Chondrocyte (in vitro differentiated cells): ENCODE results near the gene CEP162. TPM values are rescaled to one million over a fixed set of nuclear protein-coding genes. Genes with fewer than 3 reads are reported as not detected.
"Not testable (repeated sequence)": the region's sequence is repeated elsewhere in the genome, so short reads cannot be mapped to it uniquely, and the experiment has no call there.

Experiments used
- DNase-seq: peaks from one replicate; pipeline ENCODE4 v3.0.0; 2021; ENCODE audit warnings: mixed read lengths, low spot score
- H3K27ac Mint-ChIP-seq: one replicate; pipeline ENCODE4 v1.8.0; 2021; ENCODE audit warnings: mild to moderate bottlenecking, moderate library complexity, mixed read lengths; ENCODE audit not compliant: unreplicated experiment
- H3K27me3 Mint-ChIP-seq: 2 replicates; pipeline ENCODE4 v1.8.0; 2021; ENCODE audit warnings: low read depth, mixed read lengths
- H3K36me3 Mint-ChIP-seq: 2 replicates; pipeline ENCODE4 v1.8.0; 2021; ENCODE audit warnings: low read depth, mixed read lengths
- H3K4me1 Mint-ChIP-seq: 2 replicates; pipeline ENCODE4 v1.8.0; 2021; ENCODE audit warnings: low read depth, mild to moderate bottlenecking, mixed read lengths
- H3K4me3 Mint-ChIP-seq: one replicate; pipeline ENCODE4 v1.8.0; 2021; ENCODE audit warnings: mild to moderate bottlenecking, moderate library complexity, mixed read lengths; ENCODE audit not compliant: unreplicated experiment
- H3K9me3 Mint-ChIP-seq: 2 replicates; pipeline ENCODE4 v1.8.0; 2021; ENCODE audit warnings: low read depth, mixed read lengths
- CTCF ChIP-seq: fragments of 200-600 bp; sonication (generic); IDR thresholded peaks from 2 replicates; pipeline ENCODE4 v1.5.0; 2021; ENCODE audit warnings: antibody characterized with exemption, mild to moderate bottlenecking, moderate library complexity
- total RNA-seq: library from RNA; stranded (reverse); gene quantifications from 3 replicates; pipeline ENCODE4 v1.2.1, GENCODE V29; 2021

The CEP162 gene
- total RNA-seq, 1 donor from 2014 or later, result 5.1 TPM

GRCh38 chr6:84251891-84252539, 24.6 kb upstream of the CEP162 start:
- Mint-ChIP-seq H3K27me3 (peaks cover 5% of the 10 kb centered on the region), H3K27ac (no peak overlapping the region), H3K4me3 (no peak overlapping the region), H3K4me1 (peaks cover 17% of the 10 kb centered on the region), H3K36me3 (no peaks in the 10 kb centered on the region), H3K9me3 (no peaks in the 10 kb centered on the region)
- no peak for TF ChIP-seq CTCF
- no peak for DNase-seq

GRCh38 chr6:84249724-84250123, 22.3 kb upstream of the CEP162 start:
- Mint-ChIP-seq H3K4me3 (no peak overlapping the region), H3K9me3 (no peaks in the 10 kb centered on the region), H3K4me1 (peaks cover 13% of the 10 kb centered on the region), H3K27me3 (peaks cover 5% of the 10 kb centered on the region), H3K27ac (no peak overlapping the region), H3K36me3 (no peaks in the 10 kb centered on the region)
- no peak for TF ChIP-seq CTCF
- no peak for DNase-seq

- H3K27ac Mint-ChIP-seq, H3K9me3 Mint-ChIP-seq, DNase-seq, H3K27me3 Mint-ChIP-seq, H3K4me3 Mint-ChIP-seq, H3K36me3 Mint-ChIP-seq: not testable (repeated sequence)
- peaks cover 10% of the 10 kb centered on the region for H3K4me1 Mint-ChIP-seq
These were observed 17.1 kb upstream of the CEP162 start for GRCh38 chr6:84244416-84245081.

- H3K9me3 Mint-ChIP-seq, result no peaks in the 10 kb centered on the region
- peaks cover 7% of the 10 kb centered on the region for H3K27me3 Mint-ChIP-seq
- no peak overlapping the region for H3K27ac Mint-ChIP-seq
- no peak for DNase-seq
- H3K4me1 Mint-ChIP-seq, result peaks cover 9% of the 10 kb centered on the region
- peak; percentile 77 for TF ChIP-seq CTCF
- no peaks in the 10 kb centered on the region for H3K36me3 Mint-ChIP-seq
- H3K4me3 Mint-ChIP-seq, result no peak overlapping the region
These were observed 15.8 kb upstream of the CEP162 start for GRCh38 chr6:84243240-84243639.

GRCh38 chr6:84242265-84242664, 14.8 kb upstream of the CEP162 start:
- H3K27me3 Mint-ChIP-seq, result peaks cover 15% of the 10 kb centered on the region
- H3K4me3 Mint-ChIP-seq, result no peak overlapping the region
- H3K4me1 Mint-ChIP-seq, result peaks cover 9% of the 10 kb centered on the region
- no peak overlapping the region for H3K27ac Mint-ChIP-seq
- DNase-seq, result no peak
- H3K9me3 Mint-ChIP-seq, result peaks cover 6% of the 10 kb centered on the region
- TF ChIP-seq CTCF, result no peak
- H3K36me3 Mint-ChIP-seq, result peaks cover 2% of the 10 kb centered on the region

GRCh38 chr6:84228198-84228543, 728 bp upstream of the CEP162 start:
- Mint-ChIP-seq H3K27ac (no peak overlapping the region), H3K9me3 (no peaks in the 10 kb centered on the region), H3K27me3 (peaks cover 29% of the 10 kb centered on the region), H3K4me1 (peaks cover 18% of the 10 kb centered on the region), H3K4me3 (peak overlapping the region; percentile 96), H3K36me3 (no peaks in the 10 kb centered on the region)
- TF ChIP-seq CTCF, result peak; percentile 60
- DNase-seq, result no peak
